MG63 (cell line): ENCODE results near the gene VWA8. TPM values are rescaled to one million over a fixed set of nuclear protein-coding genes. Genes with fewer than 3 reads are reported as not detected.

ENCODE experiments used
- DNase-seq: peaks from one replicate; pipeline ENCODE4 v3.0.0-alpha.2; 2020
- H3K27me3 ChIP-seq: fragments of 250-450 bp; sonication (Bioruptor Pico); 2 replicates; pipeline ENCODE4 v1.5.1; 2020; ENCODE audit warnings: mild to moderate bottlenecking, moderate library complexity
- H3K36me3 ChIP-seq: fragments of 250-450 bp; sonication (Bioruptor Pico); 2 replicates; pipeline ENCODE4 v1.5.1; 2020; ENCODE audit warnings: mild to moderate bottlenecking, moderate library complexity
- H3K4me3 ChIP-seq: fragments of 250-450 bp; sonication (Bioruptor Pico); 2 replicates; pipeline ENCODE4 v1.5.1; 2020; ENCODE audit warnings: mild to moderate bottlenecking, moderate library complexity
- H3K9me3 ChIP-seq: fragments of 250-450 bp; sonication (Bioruptor Pico); 2 replicates; pipeline ENCODE4 v1.5.1; 2020; ENCODE audit warnings: mild to moderate bottlenecking, moderate library complexity
- total RNA-seq: library from RNA; depleted of rRNA; stranded (reverse); fragments of >200 nt; shearing (Covaris generic); gene quantifications from 2 replicates; pipeline ENCODE4 v1.2.3, GENCODE V29; 2014; ENCODE audit warnings: low replicate concordance

The VWA8 gene
- total RNA-seq, 1 experiment from 2014 or later = 10.5 TPM

- Histone ChIP-seq H3K36me3 (no peaks in the 10 kb centered on the region), H3K4me3 (no peak overlapping the region), H3K9me3 (no peaks in the 10 kb centered on the region), H3K27me3 (no peaks in the 10 kb centered on the region)
- DNase-seq = no peak
Measured at GRCh38 chr13:41713405-41713804, 247.5 kb downstream of the VWA8 start.

- Histone ChIP-seq H3K36me3 (no peaks in the 10 kb centered on the region), H3K4me3 (no peak overlapping the region), H3K27me3 (no peaks in the 10 kb centered on the region), H3K9me3 (no peaks in the 10 kb centered on the region)
- DNase-seq = no peak
Measured at GRCh38 chr13:41710771-41711170, 250.1 kb downstream of the VWA8 start.

- H3K4me3 ChIP-seq = no peak overlapping the region
- no peaks in the 10 kb centered on the region for H3K9me3 ChIP-seq
- H3K27me3 ChIP-seq = no peaks in the 10 kb centered on the region
- DNase-seq = no peak
- H3K36me3 ChIP-seq = no peaks in the 10 kb centered on the region
Measured at GRCh38 chr13:41709511-41709910, 251.4 kb downstream of the VWA8 start.

GRCh38 chr13:41708713-41709112, 252.2 kb downstream of the VWA8 start:
- Histone ChIP-seq H3K9me3 (no peaks in the 10 kb centered on the region), H3K27me3 (no peaks in the 10 kb centered on the region), H3K4me3 (no peak overlapping the region), H3K36me3 (no peaks in the 10 kb centered on the region)
- no peak for DNase-seq

GRCh38 chr13:41707194-41707821, 253.6 kb downstream of the VWA8 start:
- Histone ChIP-seq H3K36me3 (no peaks in the 10 kb centered on the region), H3K27me3 (no peaks in the 10 kb centered on the region), H3K9me3 (no peaks in the 10 kb centered on the region), H3K4me3 (no peak overlapping the region)
- no peak for DNase-seq

GRCh38 chr13:41706152-41706551, 254.8 kb downstream of the VWA8 start:
- Histone ChIP-seq H3K4me3 (no peak overlapping the region), H3K9me3 (no peaks in the 10 kb centered on the region), H3K27me3 (no peaks in the 10 kb centered on the region), H3K36me3 (no peaks in the 10 kb centered on the region)
- DNase-seq = no peak

GRCh38 chr13:41702540-41702939, 258.4 kb downstream of the VWA8 start:
- no peak for DNase-seq
- no peaks in the 10 kb centered on the region for H3K27me3 ChIP-seq
- H3K36me3 ChIP-seq = peaks cover 4% of the 10 kb centered on the region
- H3K4me3 ChIP-seq = no peak overlapping the region
- no peaks in the 10 kb centered on the region for H3K9me3 ChIP-seq

- no peak for DNase-seq
- H3K9me3 ChIP-seq = no peaks in the 10 kb centered on the region
- H3K27me3 ChIP-seq = no peaks in the 10 kb centered on the region
- H3K36me3 ChIP-seq = peaks cover 4% of the 10 kb centered on the region
- H3K4me3 ChIP-seq = no peak overlapping the region
Measured at GRCh38 chr13:41701676-41702075, 259.2 kb downstream of the VWA8 start.

GRCh38 chr13:41700790-41701310, 260.1 kb downstream of the VWA8 start:
- Histone ChIP-seq H3K9me3 (no peaks in the 10 kb centered on the region), H3K36me3 (peaks cover 4% of the 10 kb centered on the region)

GRCh38 chr13:41699759-41700158, 261.1 kb downstream of the VWA8 start:
- no peaks in the 10 kb centered on the region for H3K27me3 ChIP-seq
- H3K4me3 ChIP-seq = no peak overlapping the region
- DNase-seq = no peak
- H3K36me3 ChIP-seq = peaks cover 4% of the 10 kb centered on the region
- H3K9me3 ChIP-seq = no peaks in the 10 kb centered on the region

More at GRCh38 chr13:41700790-41701310, 260.1 kb downstream of the VWA8 start:
- H3K4me3 ChIP-seq = no peak overlapping the region
- H3K27me3 ChIP-seq = no peaks in the 10 kb centered on the region
- peak; percentile 23 for DNase-seq

GRCh38 chr13:41697578-41697977, 263.3 kb downstream of the VWA8 start:
- Histone ChIP-seq H3K36me3 (peaks cover 4% of the 10 kb centered on the region), H3K9me3 (no peaks in the 10 kb centered on the region), H3K4me3 (no peak overlapping the region), H3K27me3 (no peaks in the 10 kb centered on the region)
- no peak for DNase-seq

- H3K27me3 ChIP-seq = no peaks in the 10 kb centered on the region
- no peak overlapping the region for H3K4me3 ChIP-seq
- peak; percentile 47 for DNase-seq
- no peaks in the 10 kb centered on the region for H3K9me3 ChIP-seq
- peaks cover 4% of the 10 kb centered on the region for H3K36me3 ChIP-seq
Measured at GRCh38 chr13:41696163-41697003, 264.5 kb downstream of the VWA8 start.

GRCh38 chr13:41694545-41695301, 266.2 kb downstream of the VWA8 start:
- Histone ChIP-seq H3K36me3 (peaks cover 4% of the 10 kb centered on the region), H3K4me3 (no peak overlapping the region), H3K9me3 (no peaks in the 10 kb centered on the region), H3K27me3 (no peaks in the 10 kb centered on the region)
- DNase-seq = peak; percentile 81

- H3K36me3 ChIP-seq = no peaks in the 10 kb centered on the region; the same call in 1 of the 2 replicates
- DNase-seq = no peak
- H3K9me3 ChIP-seq = no peaks in the 10 kb centered on the region
Measured at GRCh38 chr13:41693434-41693833, 267.5 kb downstream of the VWA8 start.

GRCh38 chr13:41691274-41691673, 269.6 kb downstream of the VWA8 start:
- H3K27me3 ChIP-seq = no peaks in the 10 kb centered on the region
- H3K4me3 ChIP-seq = no peak overlapping the region
- H3K9me3 ChIP-seq = no peaks in the 10 kb centered on the region
- H3K36me3 ChIP-seq = no peaks in the 10 kb centered on the region
- DNase-seq = no peak

More at GRCh38 chr13:41693434-41693833, 267.5 kb downstream of the VWA8 start:
- Histone ChIP-seq H3K4me3 (no peak overlapping the region), H3K27me3 (no peaks in the 10 kb centered on the region)

GRCh38 chr13:41682766-41683165, 278.1 kb downstream of the VWA8 start:
- H3K36me3 ChIP-seq = peaks cover 3% of the 10 kb centered on the region; the same call in 1 of the 2 replicates
- H3K27me3 ChIP-seq = no peaks in the 10 kb centered on the region
- H3K9me3 ChIP-seq = no peaks in the 10 kb centered on the region
- DNase-seq = no peak
- no peak overlapping the region for H3K4me3 ChIP-seq

GRCh38 chr13:41682001-41682400, 278.9 kb downstream of the VWA8 start:
- Histone ChIP-seq H3K36me3 (peaks cover 3% of the 10 kb centered on the region; the same call in 1 of the 2 replicates), H3K9me3 (no peaks in the 10 kb centered on the region), H3K27me3 (no peaks in the 10 kb centered on the region), H3K4me3 (no peak overlapping the region)
- DNase-seq = no peak
